NCI-H1092 (cell line): ENCODE measurements around the gene OR51V1.
"Not testable (repeated sequence)": the region's sequence is repeated elsewhere in the genome, so short reads cannot be mapped to it uniquely, and the experiment has no call there.

Experiments
- DNase-seq: peaks from one replicate; lab custom pipeline; 2025; lab: John Stamatoyannopoulos, UW

Gene OR51V1

DNA sequence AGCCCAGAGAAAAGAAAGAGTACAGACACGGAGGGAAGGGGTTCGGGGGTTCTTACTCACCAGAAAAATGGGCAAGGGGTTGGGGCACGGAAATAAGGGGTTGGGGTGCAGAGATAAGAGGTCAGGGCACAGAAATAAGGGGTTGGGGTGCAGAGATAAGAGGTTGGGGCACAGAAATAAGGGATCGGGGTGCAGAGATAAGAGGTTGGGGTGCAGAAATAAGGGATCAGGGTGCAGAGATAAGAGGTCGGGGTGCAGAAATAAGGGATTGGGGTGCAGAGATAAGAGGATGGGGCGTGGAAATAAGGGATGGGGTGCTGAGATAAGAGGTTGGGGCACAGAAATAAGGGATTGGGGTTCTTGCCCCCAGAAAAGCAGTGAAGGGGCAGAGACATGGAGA lies 35.7 kb downstream of the OR51V1 start:
- not testable (repeated sequence) for DNase-seq

DNA sequence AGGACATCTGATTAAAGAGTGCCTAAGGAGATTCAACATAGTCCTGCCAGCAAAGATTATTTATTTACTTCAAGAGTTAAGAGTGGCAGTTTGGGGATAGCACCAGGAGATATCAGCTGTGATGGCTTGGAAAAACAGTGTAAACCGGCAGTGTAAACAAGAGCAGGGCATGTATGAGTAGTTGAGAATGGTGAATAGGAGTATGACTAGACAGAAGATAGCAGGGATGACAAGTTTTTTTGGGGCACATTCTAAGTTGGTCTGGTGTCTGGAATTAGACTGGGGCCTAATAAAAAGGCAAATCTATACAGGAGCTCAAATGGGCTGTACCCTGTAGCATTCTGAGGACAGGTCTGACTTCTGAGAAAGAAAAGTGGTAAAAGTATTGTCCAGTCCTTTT lies 39.4 kb downstream of the OR51V1 start:
- not testable (repeated sequence) for DNase-seq

DNA sequence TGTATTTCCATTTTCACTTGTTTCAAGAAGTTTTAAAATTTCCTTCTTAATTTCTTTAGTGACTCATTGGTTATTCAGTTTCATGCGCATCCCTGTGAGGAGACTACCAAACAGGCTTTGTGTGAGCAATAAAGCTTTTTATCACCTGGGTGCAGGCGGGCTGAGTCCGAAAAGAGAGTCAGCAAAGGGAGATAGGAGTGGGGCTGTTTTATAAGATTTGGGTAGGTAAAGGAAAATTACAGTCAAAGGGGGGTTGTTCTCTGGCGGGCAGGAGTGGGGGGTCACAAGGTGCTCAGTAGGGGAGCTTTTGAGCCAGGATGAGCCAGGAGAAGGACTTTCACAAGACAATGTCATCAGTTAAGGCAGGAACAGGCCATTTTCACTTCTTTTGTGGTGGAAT lies 40.3 kb downstream of the OR51V1 start:
- not testable (repeated sequence) for DNase-seq

DNA sequence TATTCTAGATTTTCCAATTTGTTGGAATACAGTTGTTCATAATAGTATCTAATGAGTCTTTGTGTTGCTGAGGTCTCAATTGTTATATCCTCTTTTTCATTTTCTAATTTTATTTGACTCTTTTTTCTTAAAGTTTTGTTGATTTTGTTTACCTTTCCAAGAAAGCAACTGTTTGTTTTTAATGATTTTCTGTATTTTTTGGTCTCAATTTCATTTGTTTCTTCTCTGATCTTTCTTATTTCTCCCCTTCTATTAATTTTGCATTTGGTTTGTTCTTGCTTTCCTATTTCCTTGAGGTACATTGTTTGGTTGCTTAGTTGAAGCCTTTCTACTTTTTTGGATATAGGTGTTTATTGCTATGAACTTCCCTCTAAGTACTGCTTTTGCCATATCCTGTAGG lies 40.7 kb downstream of the OR51V1 start:
- no peak for DNase-seq

DNA sequence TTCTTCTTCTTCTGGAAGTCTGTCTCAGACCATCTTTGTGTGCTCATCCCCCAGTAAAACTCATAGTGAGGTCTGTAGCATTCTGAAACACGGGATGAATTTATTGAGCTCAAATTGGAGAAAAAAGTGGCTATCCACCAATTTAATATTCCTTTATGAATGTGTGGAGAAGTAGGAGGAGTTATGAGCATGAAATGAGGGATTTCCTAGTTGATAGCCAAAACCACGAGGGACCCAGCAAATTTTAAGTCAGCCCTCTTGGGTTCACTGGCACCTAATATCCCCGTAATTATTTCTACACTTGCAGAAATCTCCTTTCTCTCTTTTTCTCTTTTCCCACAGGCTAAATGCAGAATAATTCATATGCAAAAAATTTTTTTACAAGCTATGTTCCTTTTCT lies 45.8 kb downstream of the OR51V1 start, which contains the start of gene OR52A1:
Gene OR52A1 (minus strand): TSS at position 101 of the 400 bp plus-strand sequence. CDS start 2,388 bp downstream, outside the sequence.
- DNase-seq: no peak

DNA sequence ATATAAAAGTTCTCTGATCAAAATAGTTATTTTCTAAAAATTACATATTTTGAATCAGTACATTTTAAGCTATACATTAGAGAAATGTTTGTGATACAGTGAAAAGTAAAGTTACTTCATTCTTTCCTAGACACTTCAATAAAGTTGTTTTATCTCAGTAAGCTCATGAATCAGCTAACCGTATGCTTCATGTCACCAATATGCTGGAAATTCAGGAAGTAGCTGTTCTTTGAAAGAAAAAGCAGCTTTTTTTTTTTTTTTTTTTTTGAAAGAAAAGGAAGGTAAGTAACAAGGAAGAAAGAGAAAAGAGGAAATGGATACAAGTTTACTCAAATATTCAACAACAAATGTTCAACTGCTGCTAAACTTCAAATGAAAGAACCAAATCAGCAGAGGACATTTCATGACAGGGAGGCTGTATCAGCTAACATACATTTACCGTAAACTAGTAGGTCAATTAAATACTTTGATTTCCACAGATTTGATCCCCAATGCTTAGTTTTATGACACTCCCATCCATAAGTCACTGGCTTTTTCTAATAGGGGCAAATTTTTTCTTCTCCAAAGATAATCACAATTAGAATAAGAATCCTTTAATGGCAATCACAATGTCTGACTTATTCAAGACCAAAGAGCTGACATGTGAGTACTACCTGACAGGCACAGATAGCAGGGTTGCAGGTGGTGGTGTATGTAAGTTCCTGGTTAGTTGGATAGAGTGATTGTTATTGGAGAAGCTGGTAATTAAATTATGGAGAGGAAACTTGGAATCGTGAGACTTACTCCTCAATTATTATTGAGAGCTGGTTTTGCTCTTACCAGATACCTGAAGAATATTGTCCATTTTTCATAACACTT lies 46.7 kb downstream of the OR51V1 start:
- no peak for DNase-seq

DNA sequence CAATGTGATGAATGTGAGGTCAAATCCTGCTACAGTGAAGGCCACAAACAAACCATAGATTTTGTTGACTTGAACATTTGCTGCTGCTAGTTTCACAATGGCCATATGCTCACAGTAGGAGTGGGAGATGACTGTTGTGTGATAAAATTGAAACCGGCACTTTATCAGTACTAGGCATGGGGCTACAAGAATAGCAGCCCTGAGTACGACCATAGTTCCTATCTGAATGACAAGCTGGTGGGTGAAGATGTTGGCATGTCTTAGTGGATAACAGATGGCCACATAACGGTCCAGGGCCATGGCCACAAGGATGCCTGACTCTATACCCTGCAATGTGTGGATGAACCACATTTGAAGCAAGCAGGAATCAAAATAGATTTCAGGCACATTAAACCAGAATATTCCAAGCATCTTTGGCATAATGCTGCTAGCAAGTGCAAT lies 48.7 kb downstream of the OR51V1 start:
- DNase-seq: no peak
